DND-41 (cell line): ENCODE data around the gene CATSPER3.

ENCODE experiments used
- ATAC-seq: fragments of 200-7000 bp; cut with Tn5 transposase; 3 replicates; pipeline ENCODE4 v1.9.1; 2021; ENCODE audit warnings: low read depth; ENCODE audit not compliant: insufficient read depth
- DNase-seq: peaks from one replicate; pipeline ENCODE4 v3.0.0-alpha.2; 2020
- H2AFZ ChIP-seq: 2 replicates; pipeline ENCODE4 v1.6.0; 2012; ENCODE audit warnings: low read depth, low read length
- H3K27ac ChIP-seq: 2 replicates; pipeline ENCODE4 v1.5.1; 2012; ENCODE audit warnings: low read length, inconsistent platforms
- H3K27me3 ChIP-seq: fragments of 200-600 bp; sonication (generic); 2 replicates; pipeline ENCODE4 v1.6.0; 2012; ENCODE audit warnings: low read length, mild to moderate bottlenecking, inconsistent platforms; ENCODE audit not compliant: insufficient read depth, poor library complexity
- H3K36me3 ChIP-seq: 2 replicates; pipeline ENCODE4 v1.5.1; 2012; ENCODE audit warnings: low read length, inconsistent platforms; ENCODE audit not compliant: insufficient read depth
- H3K4me1 ChIP-seq: 2 replicates; pipeline ENCODE4 v1.5.1; 2012; ENCODE audit warnings: mild to moderate bottlenecking, low read length; ENCODE audit not compliant: insufficient read depth
- H3K4me2 ChIP-seq: 2 replicates; pipeline ENCODE4 v1.6.0; 2012; ENCODE audit warnings: mild to moderate bottlenecking, moderate library complexity, low read length, inconsistent platforms; ENCODE audit not compliant: insufficient read depth
- H3K4me3 ChIP-seq, 2 experiments: fragments of 200-600 bp in 1 of 2; shearing (Covaris generic) in 1 of 2; 2 replicates each; pipeline ENCODE4 v1.5.1; 2012 to 2016; ENCODE audit warnings: inconsistent platforms in 2 of 2, low read length in 2 of 2, mild to moderate bottlenecking in 2 of 2, low read depth in 1 of 2, moderate library complexity in 1 of 2
- H3K79me2 ChIP-seq: 2 replicates; pipeline ENCODE4 v1.6.0; 2012; ENCODE audit warnings: low read length, inconsistent platforms; ENCODE audit not compliant: insufficient read depth
- H3K9ac ChIP-seq: 2 replicates; pipeline ENCODE4 v1.6.0; 2012; ENCODE audit warnings: low read depth, mild to moderate bottlenecking, inconsistent platforms, low read length, moderate library complexity
- H3K9me3 ChIP-seq: 2 replicates; pipeline ENCODE4 v1.5.1; 2012; ENCODE audit warnings: low read length, moderate library complexity, mild to moderate bottlenecking, inconsistent platforms; ENCODE audit not compliant: insufficient read depth, severe bottlenecking
- H4K20me1 ChIP-seq: 2 replicates; pipeline ENCODE4 v1.6.0; 2012; ENCODE audit warnings: low read length; ENCODE audit not compliant: insufficient read depth
- CTCF ChIP-seq: IDR thresholded peaks from 2 replicates; pipeline ENCODE4 v1.5.1; 2012; ENCODE audit warnings: borderline replicate concordance, low read length, moderate library complexity, mild to moderate bottlenecking; ENCODE audit not compliant: poor library complexity, severe bottlenecking; ENCODE audit errors: extremely low read depth
- EZH2 ChIP-seq: IDR thresholded peaks from 3 replicates; pipeline ENCODE4 v1.6.1; 2012; ENCODE audit warnings: borderline replicate concordance, low read depth, mild to moderate bottlenecking, moderate library complexity, low read length, inconsistent platforms; ENCODE audit not compliant: severe bottlenecking

CATSPER3 gene

DNA sequence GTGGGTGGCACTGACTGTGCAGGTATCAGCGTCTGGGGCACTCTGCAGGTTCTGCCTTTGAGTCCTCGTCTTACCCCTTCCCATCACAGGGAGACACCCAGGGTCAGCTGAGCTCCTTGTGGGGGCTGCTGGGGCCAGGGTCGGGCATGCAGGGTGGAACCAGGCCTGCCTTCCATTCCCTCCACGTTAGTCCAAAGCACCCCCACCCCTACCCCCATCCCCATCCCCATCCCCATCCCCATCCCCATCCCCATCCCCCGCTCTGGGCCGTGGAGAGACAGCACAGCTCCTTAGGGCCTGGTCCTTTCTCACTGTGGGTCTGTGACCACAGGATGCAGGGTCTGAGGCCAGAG lies 67.9 kb downstream of the CATSPER3 start:
- Histone ChIP-seq H3K27me3 (no peaks in the 10 kb centered on the region), H3K9me3 (no peaks in the 10 kb centered on the region), H3K36me3 (peaks cover 5% of the 10 kb centered on the region), H3K4me3 (no peak overlapping the region), H3K27ac (no peak overlapping the region), H4K20me1 (peaks cover 5% of the 10 kb centered on the region; the same call in 1 of the 2 replicates), H3K4me2 (no peak overlapping the region), H3K4me1 (peaks cover 32% of the 10 kb centered on the region), H3K9ac (no peak overlapping the region), H3K79me2 (peaks cover 28% of the 10 kb centered on the region), H2AFZ (no peak overlapping the region)
- DNase-seq: no peak
- TF ChIP-seq EZH2 (no peak), CTCF (no peak)
- no peak for ATAC-seq

- Histone ChIP-seq H3K27ac (no peak overlapping the region), H2AFZ (no peak overlapping the region), H3K4me2 (no peak overlapping the region), H4K20me1 (no peaks in the 10 kb centered on the region; the same call in 1 of the 2 replicates), H3K9ac (no peak overlapping the region), H3K4me3 (no peak overlapping the region), H3K36me3 (no peaks in the 10 kb centered on the region; the same call in 1 of the 2 replicates), H3K9me3 (no peaks in the 10 kb centered on the region), H3K4me1 (peaks cover 28% of the 10 kb centered on the region), H3K27me3 (no peaks in the 10 kb centered on the region), H3K79me2 (peaks cover 23% of the 10 kb centered on the region)
- DNase-seq (no peak), ATAC-seq (no peak)
- TF ChIP-seq CTCF (no peak), EZH2 (no peak)
Observed at GRCh38 chr5:135036405-135036804, 68.7 kb downstream of the CATSPER3 start.

DNA sequence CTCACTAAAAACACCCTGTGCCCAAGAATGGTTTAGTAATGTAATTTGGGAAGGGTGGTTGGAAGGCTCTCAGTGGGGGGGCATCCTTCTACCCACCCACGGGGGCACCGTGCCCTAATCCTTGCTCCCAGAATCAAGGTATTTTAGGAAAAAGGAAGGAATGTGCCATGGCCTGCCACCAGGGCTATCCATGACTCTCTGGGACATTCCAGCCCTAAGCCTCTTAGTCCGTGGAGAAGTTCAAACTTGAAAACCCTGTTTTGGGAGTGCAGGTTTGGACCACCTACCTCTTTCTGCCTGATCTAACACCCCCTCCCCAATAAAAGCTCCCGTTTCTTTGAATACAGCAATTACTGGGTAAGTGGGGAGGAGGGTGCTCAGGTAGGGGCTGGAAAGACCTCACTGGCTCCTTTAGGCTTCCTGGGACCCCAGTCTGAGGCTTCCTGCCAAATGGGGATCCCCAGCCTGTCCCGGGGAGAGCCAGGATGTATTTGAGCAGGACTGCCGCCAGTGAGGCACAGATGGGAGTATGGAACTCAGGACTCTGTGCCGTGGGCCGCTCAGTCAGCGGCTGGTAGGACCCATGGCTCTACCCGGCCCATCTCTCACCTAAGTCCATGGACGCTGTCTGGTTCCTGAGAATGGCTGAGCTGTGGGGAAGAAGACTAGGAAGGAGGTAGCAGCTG lies 70.0 kb downstream of the CATSPER3 start:
- Histone ChIP-seq H3K27me3 (no peaks in the 10 kb centered on the region), H2AFZ (no peak overlapping the region), H3K9me3 (no peaks in the 10 kb centered on the region), H3K9ac (no peak overlapping the region), H3K4me3 (no peak overlapping the region), H3K4me1 (peaks cover 16% of the 10 kb centered on the region), H4K20me1 (no peaks in the 10 kb centered on the region), H3K79me2 (peaks cover 11% of the 10 kb centered on the region), H3K27ac (no peak overlapping the region), H3K36me3 (no peaks in the 10 kb centered on the region; the same call in 1 of the 2 replicates), H3K4me2 (no peak overlapping the region)
- DNase-seq (no peak), ATAC-seq (no peak)
- no peak for TF ChIP-seq EZH2
- no peak for TF ChIP-seq CTCF
